HepG2 (cell line): ENCODE results near the gene TMEM129. TPM values are rescaled to one million over a fixed set of nuclear protein-coding genes. Genes with fewer than 3 reads are reported as not detected.

ENCODE experiments used
- ATAC-seq: fragments of 200-7000 bp; cut with Tn5 transposase; 3 replicates; pipeline ENCODE4 v1.9.1; 2020; ENCODE audit warnings: mild to moderate bottlenecking, moderate library complexity
- BruUV-seq: library from RNA; stranded (reverse); fragments of 400-500 nt; replicated peaks from 2 replicates; lab custom pipeline; 2021; lab: Mats Ljungman, UMichigan
- CTCF ChIA-PET: fragments of 300-600 bp; formaldehyde crosslinking; extraction: SDS; loops from one replicate; lab custom pipeline; 2021; ENCODE audit warnings: low total read pairs, inconsistent platforms, low intra/inter-chr PET ratio; lab: Yijun Ruan, JAX
- POLR2A ChIA-PET: fragments of 350-600 bp; sonication (Branson Sonifier 250); formaldehyde crosslinking; loops from one replicate; lab custom pipeline; 2020; ENCODE audit warnings: antibody characterized with exemption, inconsistent platforms; lab: Yijun Ruan, JAX
- DNase-seq: peaks from one replicate; pipeline ENCODE4 v3.0.0-alpha.2; 2015; ENCODE audit warnings: low spot score
- FAIRE-seq: peaks from 3 replicates; lab custom pipeline; 2011; peaks lifted over from hg19 to GRCh38; lab: Jason Lieb, UNC
- H2AFZ ChIP-seq: one replicate; pipeline ENCODE4 v1.6.1; 2011; ENCODE audit warnings: low read length, inconsistent platforms
- H3K27ac ChIP-seq: fragments of 300-600 bp; 3 replicates; pipeline ENCODE4 v1.8.0; 2011; ENCODE audit warnings: mixed run types, mild to moderate bottlenecking, mixed read lengths, low read length, inconsistent platforms; ENCODE audit not compliant: insufficient read depth; ENCODE audit errors: extremely low read length
- H3K27me3 ChIP-seq, 2 experiments: fragments of 200-600 bp in 1 of 2; 2 replicates in 1 of 2; 3 replicates in 1 of 2; pipeline versions ENCODE4 v1.6.0 to v1.8.0; 2011; ENCODE audit warnings: low read length in 2 of 2, mild to moderate bottlenecking in 2 of 2, moderate library complexity in 2 of 2, inconsistent platforms in 1 of 2; ENCODE audit not compliant: insufficient read depth in 2 of 2, control insufficient read depth in 1 of 2
- H3K36me3 ChIP-seq, 2 experiments: fragments of 200-600 bp in 1 of 2; replicated peaks in 1 of 2; 2 replicates in 1 of 2; 3 replicates in 1 of 2; pipeline versions ENCODE4 v1.5.1 to v1.8.0; 2011; ENCODE audit warnings: low read length in 2 of 2, inconsistent platforms in 1 of 2; ENCODE audit not compliant: insufficient read depth in 2 of 2, control insufficient read depth in 1 of 2
- H3K4me1 ChIP-seq: 2 replicates; pipeline ENCODE4 v1.5.1; 2012; ENCODE audit warnings: low read length, inconsistent platforms; ENCODE audit not compliant: insufficient read depth
- H3K4me2 ChIP-seq: 2 replicates; pipeline ENCODE4 v1.6.0; 2011; ENCODE audit warnings: low read depth, low read length, inconsistent platforms
- H3K4me3 ChIP-seq, 3 experiments: fragments of 200-600 bp in 1 of 3; sonication (generic), shearing (Covaris generic) in 1 of 3; replicated peaks in 1 of 3; 2 replicates each; pipeline ENCODE4 v1.5.1; 2011 to 2016; ENCODE audit warnings: low read length in 3 of 3, inconsistent platforms in 2 of 3, low read depth in 2 of 3, mild to moderate bottlenecking in 2 of 3, control low read depth in 1 of 3, mixed read lengths in 1 of 3; ENCODE audit not compliant: insufficient read depth in 1 of 3
- H3K79me2 ChIP-seq: one replicate; pipeline ENCODE4 v1.6.1; 2011; ENCODE audit warnings: low read length, inconsistent platforms; ENCODE audit not compliant: insufficient read depth
- H3K9ac ChIP-seq: 2 replicates; pipeline ENCODE4 v1.6.0; 2011; ENCODE audit warnings: mild to moderate bottlenecking, low read depth, low read length, inconsistent platforms; ENCODE audit not compliant: insufficient read depth
- H3K9me3 ChIP-seq: 2 replicates; pipeline ENCODE4 v1.5.1; 2012; ENCODE audit warnings: mild to moderate bottlenecking, low read length
- H4K20me1 ChIP-seq: 2 replicates; pipeline ENCODE4 v1.6.0; 2011; ENCODE audit warnings: inconsistent platforms, mild to moderate bottlenecking, low read length, moderate library complexity; ENCODE audit not compliant: insufficient read depth
- AKAP8 ChIP-seq: sonication (generic); formaldehyde crosslinking; IDR thresholded peaks from 2 replicates; pipeline ENCODE4 v1.5.1; 2020; ENCODE audit warnings: mild to moderate bottlenecking, missing genetic modification reagents
- HNRNPL ChIP-seq: fragments of 200-400 bp; formaldehyde crosslinking; IDR thresholded peaks from 2 replicates; pipeline ENCODE4 v1.6.1; 2017; ENCODE audit warnings: mild to moderate bottlenecking, low read depth, low read length
- RXRA ChIP-seq: sonication (generic); formaldehyde crosslinking; IDR thresholded peaks from 2 replicates; pipeline ENCODE4 v1.5.1; 2020; ENCODE audit warnings: missing genetic modification reagents
- YY1 ChIP-seq: IDR thresholded peaks from 2 replicates; pipeline ENCODE4 v1.6.1; 2011; ENCODE audit warnings: low read length, low read depth, moderate library complexity, mild to moderate bottlenecking; ENCODE audit not compliant: insufficient read depth, insufficient replicate concordance
- ZBTB21 ChIP-seq: sonication (generic); formaldehyde crosslinking; IDR thresholded peaks from 2 replicates; pipeline ENCODE4 v1.4.0; 2020; ENCODE audit warnings: missing genetic modification reagents
- ZNF292 ChIP-seq: sonication (generic); formaldehyde crosslinking; IDR thresholded peaks from 2 replicates; pipeline ENCODE4 v1.8.1; 2022; ENCODE audit warnings: mild to moderate bottlenecking, low read depth, missing genetic modification reagents, borderline replicate concordance
- ZNF724P ChIP-seq: sonication (generic); formaldehyde crosslinking; IDR thresholded peaks from 2 replicates; pipeline ENCODE4 v1.8.0; 2022; ENCODE audit warnings: missing genetic modification reagents, borderline replicate concordance
- WGBS: methylation state at CpG from one replicate; pipeline ENCODE4 v1.1.6; 2017; ENCODE audit warnings: low lambda C conversion rate; 5-methylcytosine and 5-hydroxymethylcytosine counted together
- in situ Hi-C: cut with HindIII; loops from 2 replicates; pipeline ENCODE4 v1.10.0; 2017; ENCODE audit warnings: low pct_unique_long_range_greater_than_20kb; ENCODE audit not compliant: extremely low pct_ligation_motif_present
- intact Hi-C: fragments of 100-400 bp; cut with micrococcal nuclease; formaldehyde crosslinking; loops from one replicate; pipeline ENCODE4 v1.10.0; 2022; ENCODE audit not compliant: unreplicated experiment
- polyA plus RNA-seq, 8 experiments: library from polyadenylated mRNA; depleted of rRNA in 3 of 8; stranded (reverse) in 7 of 8; unstranded in 1 of 8; fragments of >200 nt; fragmentation: Illumina TruSeq in 4 of 8; extraction: Trizol in 4 of 8; gene quantifications; 2 replicates each; pipeline versions ENCODE4 v1.2.1 to v1.2.3, GENCODE V29; 2011 to 2016; ENCODE audit warnings: low read depth in 4 of 8, missing spikeins in 1 of 8, mixed read lengths in 1 of 8; ENCODE audit not compliant: insufficient read depth in 1 of 8
- total RNA-seq, 5 experiments: library from RNA; depleted of rRNA; stranded (reverse); fragments of >200 nt; fragmentation: Illumina TruSeq; extraction: Trizol; gene quantifications; 2 replicates each; pipeline ENCODE4 v1.2.3, GENCODE V29; 2016; ENCODE audit warnings: low read depth in 1 of 5
- TF ChIP-seq, protein P1 (sequence below): sonication (generic); formaldehyde crosslinking; IDR thresholded peaks from 2 replicates; pipeline ENCODE4 v1.4.0; 2020; ENCODE audit warnings: missing genetic modification reagents

TMEM129 gene
- total and polyA plus RNA-seq, 2 of the 13 experiments (the other 11 are each of a cell fraction or from before 2014, with no cell fraction given): 19.0 to 25.8 TPM

- DNase-seq (no peak), FAIRE-seq (no peak), ATAC-seq (no peak)
- intact Hi-C loops: no loop called here
- CTCF ChIA-PET: no interaction called here
- TF ChIP-seq ZNF724P (CRISPR knock-in tag): no peak
- peak; percentile 93 for TF ChIP-seq AKAP8 (CRISPR knock-in tag)
- TF ChIP-seq HNRNPL: 0 out of 2 replicates have a peak, but pooled peaks have one; percentile 11
- peak; percentile 28 for TF ChIP-seq YY1
- TF ChIP-seq RXRA (CRISPR knock-in tag): peak; percentile 34; the same call in 1 of the 2 replicates
- Histone ChIP-seq H4K20me1 (no peaks in the 10 kb centered on the region), H3K9me3 (no peaks in the 10 kb centered on the region), H3K27ac (no peak overlapping the region), H2AFZ (no peak overlapping the region), H3K36me3 (no peaks in the 10 kb centered on the region), H3K4me2 (no peak overlapping the region), H3K27me3 (no peaks in the 10 kb centered on the region; a peak in 1 of 5 replicates), H3K4me3 (no peak overlapping the region), H3K9ac (no peak overlapping the region), H3K4me1 (peaks cover 95% of the 10 kb centered on the region), H3K79me2 (no peaks in the 10 kb centered on the region)
- no TSS peak for BruUV-seq
- in situ Hi-C loops: loop anchor here (10.0 kb wide), 1 partner anchor 49 kb away; no protein-coding TSS in a partner anchor
- POLR2A ChIA-PET: interaction anchor here (1.3 to 34.3 kb wide), 2 partner anchors 10 to 33 kb away, joined by 4 to 1258 read pairs; partner anchors contain the start of gene FGFR3
- WGBS: 40% methylated on average over 2 of the region's 18 CpGs
Measured at GRCh38 chr4:1756079-1756478, 35.0 kb upstream of the TMEM129 start.

DNA sequence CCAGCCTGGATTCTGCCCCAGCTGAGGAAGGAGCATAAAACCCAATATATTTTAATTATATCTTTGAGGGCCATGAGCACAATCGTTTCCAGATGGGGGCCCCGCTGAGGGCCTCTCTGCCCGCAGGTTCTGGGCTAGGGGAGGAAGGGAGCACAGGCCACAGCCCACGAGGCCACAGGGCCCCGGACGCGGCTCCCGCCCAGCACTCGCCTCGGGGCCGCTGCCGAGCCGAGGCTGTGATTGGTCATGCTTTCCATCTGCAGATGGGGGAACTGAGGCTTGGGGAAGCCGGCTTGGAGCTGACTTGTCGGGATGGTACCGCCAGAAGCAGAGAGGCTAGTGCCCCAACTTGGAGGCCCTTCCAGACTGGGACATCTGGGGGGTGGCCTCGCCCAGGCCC lies 34.2 kb upstream of the TMEM129 start:
- Histone ChIP-seq H3K4me1 (peaks cover 95% of the 10 kb centered on the region), H3K79me2 (no peaks in the 10 kb centered on the region), H4K20me1 (no peaks in the 10 kb centered on the region), H2AFZ (no peak overlapping the region), H3K27me3 (no peaks in the 10 kb centered on the region; a peak in 1 of 5 replicates), H3K4me3 (no peak overlapping the region), H3K36me3 (no peaks in the 10 kb centered on the region), H3K9ac (no peak overlapping the region), H3K4me2 (no peak overlapping the region), H3K9me3 (no peaks in the 10 kb centered on the region), H3K27ac (no peak overlapping the region)
- FAIRE-seq (no peak), ATAC-seq (no peak), DNase-seq (no peak)
- CTCF ChIA-PET: no interaction called here
- no TSS peak for BruUV-seq
- TF ChIP-seq, protein P1, sequence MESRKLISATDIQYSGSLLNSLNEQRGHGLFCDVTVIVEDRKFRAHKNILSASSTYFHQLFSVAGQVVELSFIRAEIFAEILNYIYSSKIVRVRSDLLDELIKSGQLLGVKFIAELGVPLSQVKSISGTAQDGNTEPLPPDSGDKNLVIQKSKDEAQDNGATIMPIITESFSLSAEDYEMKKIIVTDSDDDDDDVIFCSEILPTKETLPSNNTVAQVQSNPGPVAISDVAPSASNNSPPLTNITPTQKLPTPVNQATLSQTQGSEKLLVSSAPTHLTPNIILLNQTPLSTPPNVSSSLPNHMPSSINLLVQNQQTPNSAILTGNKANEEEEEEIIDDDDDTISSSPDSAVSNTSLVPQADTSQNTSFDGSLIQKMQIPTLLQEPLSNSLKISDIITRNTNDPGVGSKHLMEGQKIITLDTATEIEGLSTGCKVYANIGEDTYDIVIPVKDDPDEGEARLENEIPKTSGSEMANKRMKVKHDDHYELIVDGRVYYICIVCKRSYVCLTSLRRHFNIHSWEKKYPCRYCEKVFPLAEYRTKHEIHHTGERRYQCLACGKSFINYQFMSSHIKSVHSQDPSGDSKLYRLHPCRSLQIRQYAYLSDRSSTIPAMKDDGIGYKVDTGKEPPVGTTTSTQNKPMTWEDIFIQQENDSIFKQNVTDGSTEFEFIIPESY (CRISPR knock-in tag): 0 out of 2 replicates have a peak, but pooled peaks have one; percentile 12
- TF ChIP-seq ZNF292 (CRISPR knock-in tag) (no peak), ZBTB21 (no peak)
- POLR2A ChIA-PET: interaction anchor here (1.3 to 34.3 kb wide), 2 partner anchors 11 to 34 kb away, joined by 4 to 1258 read pairs; partner anchors contain the start of gene FGFR3
- WGBS: no CpG with 5 or more reads among the region's 17 CpGs
- in situ Hi-C loops (loop anchor here (10.0 kb wide), 1 partner anchor 50 kb away; no protein-coding TSS in a partner anchor), intact Hi-C loops (no loop called here)
